Measurements from ENCODE around the gene GPX7.

- TF ChIP-seq CTCF (IDR thresholded peaks at IDR 0.05) (no peak), POLR2A (IDR thresholded peaks at IDR 0.05) (no peak)
Observed at GRCh38 chr1:52595061-52595460, 7.1 kb upstream of the GPX7 start.
